ENCODE results near the gene AAK1.

DNA sequence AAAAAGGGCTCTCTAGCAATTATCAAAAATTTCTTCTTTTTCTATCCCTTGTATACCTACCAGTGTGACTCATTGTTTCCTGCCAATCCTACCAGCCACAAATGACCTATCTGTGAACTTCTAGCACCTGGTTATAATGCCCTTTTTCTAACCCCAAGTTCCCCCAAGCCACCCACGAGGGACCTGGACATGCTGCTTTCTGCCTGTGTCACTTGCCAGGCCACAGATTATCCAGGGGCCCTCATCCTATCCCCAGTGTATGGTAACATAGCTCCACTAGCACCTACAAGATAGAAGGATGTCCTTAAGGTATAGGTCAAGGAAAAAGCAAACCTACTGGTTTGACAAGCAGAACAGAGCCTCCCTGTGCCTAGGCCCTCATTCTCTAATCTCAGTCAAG lies 26.8 kb downstream of the AAK1 start:
- TF ChIP-seq, protein P1, sequence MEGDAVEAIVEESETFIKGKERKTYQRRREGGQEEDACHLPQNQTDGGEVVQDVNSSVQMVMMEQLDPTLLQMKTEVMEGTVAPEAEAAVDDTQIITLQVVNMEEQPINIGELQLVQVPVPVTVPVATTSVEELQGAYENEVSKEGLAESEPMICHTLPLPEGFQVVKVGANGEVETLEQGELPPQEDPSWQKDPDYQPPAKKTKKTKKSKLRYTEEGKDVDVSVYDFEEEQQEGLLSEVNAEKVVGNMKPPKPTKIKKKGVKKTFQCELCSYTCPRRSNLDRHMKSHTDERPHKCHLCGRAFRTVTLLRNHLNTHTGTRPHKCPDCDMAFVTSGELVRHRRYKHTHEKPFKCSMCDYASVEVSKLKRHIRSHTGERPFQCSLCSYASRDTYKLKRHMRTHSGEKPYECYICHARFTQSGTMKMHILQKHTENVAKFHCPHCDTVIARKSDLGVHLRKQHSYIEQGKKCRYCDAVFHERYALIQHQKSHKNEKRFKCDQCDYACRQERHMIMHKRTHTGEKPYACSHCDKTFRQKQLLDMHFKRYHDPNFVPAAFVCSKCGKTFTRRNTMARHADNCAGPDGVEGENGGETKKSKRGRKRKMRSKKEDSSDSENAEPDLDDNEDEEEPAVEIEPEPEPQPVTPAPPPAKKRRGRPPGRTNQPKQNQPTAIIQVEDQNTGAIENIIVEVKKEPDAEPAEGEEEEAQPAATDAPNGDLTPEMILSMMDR (IDR thresholded peaks at IDR 0.05) = no peak
- TF ChIP-seq POLR2A (IDR thresholded peaks at IDR 0.05) = no peak

Data from body of pancreas (tissue), 4 donors.